SK-N-SH (cell line): ENCODE data around the gene PAPOLG. TPM values are rescaled to one million over a fixed set of nuclear protein-coding genes. Genes with fewer than 3 reads are reported as not detected.
A peak's percentile ranks its signal among the peaks of the same experiment; 100 is the strongest.

Experiments used
- CTCF ChIA-PET: fragments of 300-600, 350-600 bp; formaldehyde crosslinking; extraction: SDS; loops from one replicate; lab custom pipeline; 2021; lab: Yijun Ruan, JAX
- POLR2A ChIA-PET: fragments of 350-600 bp; sonication (Branson Sonifier 250); formaldehyde crosslinking; extraction: SDS; loops from one replicate; lab custom pipeline; 2020; ENCODE audit warnings: antibody characterized with exemption, inconsistent platforms; lab: Yijun Ruan, JAX
- DNase-seq: peaks from one replicate; pipeline ENCODE4 v3.0.0; 2012
- H2AFZ ChIP-seq: fragments of 200-600 bp; sonication (generic); 2 replicates; pipeline ENCODE4 v1.8.1; 2016; ENCODE audit warnings: antibody characterized with exemption, mild to moderate bottlenecking, low read depth
- H3F3A ChIP-seq: fragments of 200-600 bp; sonication (generic); replicated peaks from 2 replicates; pipeline ENCODE3; 2016; ENCODE audit warnings: antibody characterized with exemption, mild to moderate bottlenecking; ENCODE audit not compliant: insufficient read depth
- H3K27ac ChIP-seq, 2 experiments: fragments of 200-500 bp in 1 of 2; fragments of 200-600 bp in 1 of 2; sonication (Bioruptor generic) in 1 of 2; sonication (generic), shearing (Covaris generic) in 1 of 2; 2 replicates each; pipeline versions ENCODE4 v1.5.1 to v1.6.1; 2014 to 2016; ENCODE audit warnings: low read depth in 2 of 2, inconsistent platforms in 1 of 2, low read length in 1 of 2, mild to moderate bottlenecking in 1 of 2, mixed read lengths in 1 of 2
- H3K27me3 ChIP-seq: fragments of 200-600 bp; sonication (generic), shearing (Covaris generic); 2 replicates; pipeline ENCODE4 v1.6.1; 2016; ENCODE audit warnings: mixed run types; ENCODE audit not compliant: insufficient read depth
- H3K36me3 ChIP-seq, 2 experiments: fragments of 200-500 bp in 1 of 2; fragments of 200-600 bp in 1 of 2; sonication (Bioruptor generic) in 1 of 2; sonication (generic) in 1 of 2; replicated peaks in 1 of 2; 2 replicates each; pipeline versions ENCODE3 to v1.5.1; 2014 to 2016; ENCODE audit warnings: low read length in 1 of 2, mild to moderate bottlenecking in 1 of 2; ENCODE audit not compliant: insufficient read depth in 2 of 2, control insufficient read depth in 1 of 2
- H3K4me1 ChIP-seq, 2 experiments: fragments of 200-500 bp in 1 of 2; fragments of 200-600 bp in 1 of 2; sonication (Bioruptor generic) in 1 of 2; sonication (generic), shearing (Covaris generic) in 1 of 2; 2 replicates each; pipeline versions ENCODE4 v1.5.1 to v1.6.1; 2014 to 2016; ENCODE audit warnings: low read depth in 1 of 2, low read length in 1 of 2, mixed run types in 1 of 2; ENCODE audit not compliant: insufficient read depth in 2 of 2, control insufficient read depth in 1 of 2
- H3K4me2 ChIP-seq: fragments of 200-600 bp; sonication (generic), shearing (Covaris generic); 2 replicates; pipeline ENCODE4 v1.6.1; 2017; ENCODE audit warnings: mixed run types
- H3K4me3 ChIP-seq, 2 experiments: fragments of 200-500 bp in 1 of 2; fragments of 200-600 bp in 1 of 2; sonication (Bioruptor generic) in 1 of 2; sonication (generic), shearing (Covaris generic) in 1 of 2; 2 replicates each; pipeline versions ENCODE4 v1.5.1 to v1.8.1; 2014 to 2016; ENCODE audit warnings: low read depth in 2 of 2, inconsistent platforms in 1 of 2, low read length in 1 of 2, mild to moderate bottlenecking in 1 of 2, mixed read lengths in 1 of 2, moderate library complexity in 1 of 2
- H3K79me2 ChIP-seq: fragments of 200-600 bp; sonication (generic); 2 replicates; pipeline ENCODE4 v1.8.1; 2017; ENCODE audit warnings: mild to moderate bottlenecking; ENCODE audit not compliant: insufficient read depth
- H3K9ac ChIP-seq: fragments of 200-600 bp; sonication (generic); 2 replicates; pipeline ENCODE4 v1.6.1; 2017; ENCODE audit warnings: mixed run types
- H3K9me2 ChIP-seq: fragments of 200-600 bp; sonication (generic); 2 replicates; pipeline ENCODE4 v1.6.1; 2017; ENCODE audit warnings: mixed run types
- H3K9me3 ChIP-seq: fragments of 200-600 bp; sonication (generic); 2 replicates; pipeline ENCODE4 v1.6.1; 2017; ENCODE audit warnings: mixed run types, mild to moderate bottlenecking, moderate library complexity
- H4K20me1 ChIP-seq: fragments of 200-600 bp; sonication (generic); 2 replicates; pipeline ENCODE4 v1.6.1; 2017; ENCODE audit warnings: mild to moderate bottlenecking, mixed run types; ENCODE audit not compliant: insufficient read depth
- ELF1 ChIP-seq: IDR thresholded peaks from 2 replicates; pipeline ENCODE4 v1.4.0; 2012
- EP300 ChIP-seq, 2 experiments: IDR thresholded peaks; 2 replicates each; pipeline versions ENCODE4 v1.4.0 to v1.6.1; 2012; ENCODE audit warnings: borderline replicate concordance in 1 of 2, low read depth in 1 of 2, low read length in 1 of 2
- FOSL2 ChIP-seq: IDR thresholded peaks from 2 replicates; pipeline ENCODE4 v1.4.0; 2012; ENCODE audit warnings: low read depth, mild to moderate bottlenecking, moderate library complexity, borderline replicate concordance
- GATA2 ChIP-seq: sonication (generic); formaldehyde crosslinking; IDR thresholded peaks from 2 replicates; pipeline ENCODE4 v1.5.0; 2020; ENCODE audit warnings: mild to moderate bottlenecking, missing genetic modification reagents
- IRF3 ChIP-seq: fragments of 150-350 bp; IDR thresholded peaks from 2 replicates; pipeline ENCODE4 v1.6.1; 2016; ENCODE audit warnings: mild to moderate bottlenecking, low read depth, low read length
- MAX ChIP-seq: IDR thresholded peaks from 2 replicates; pipeline ENCODE4 v1.4.0; 2012; ENCODE audit warnings: low read depth
- PBX3 ChIP-seq: IDR thresholded peaks from 2 replicates; pipeline ENCODE4; 2012
- RAD21 ChIP-seq: IDR thresholded peaks from 2 replicates; pipeline ENCODE4 v1.6.1; 2012; ENCODE audit warnings: mild to moderate bottlenecking, low read length
- RCOR1 ChIP-seq: fragments of 150-350 bp; IDR thresholded peaks from 2 replicates; pipeline ENCODE4 v1.6.1; 2017; ENCODE audit warnings: antibody characterized with exemption, low read length
- REST ChIP-seq: IDR thresholded peaks from 2 replicates; pipeline ENCODE4 v1.6.1; 2012; ENCODE audit warnings: mild to moderate bottlenecking, low read depth, low read length, moderate library complexity
- RXRA ChIP-seq: IDR thresholded peaks from 2 replicates; pipeline ENCODE4 v1.4.0; 2012; ENCODE audit warnings: low read depth, mild to moderate bottlenecking, borderline replicate concordance
- SMC3 ChIP-seq: IDR thresholded peaks from 2 replicates; pipeline ENCODE4 v1.6.1; 2012; ENCODE audit warnings: low read depth, low read length, improper control_type of control experiment
- TCF12 ChIP-seq: IDR thresholded peaks from 2 replicates; pipeline ENCODE4 v1.4.0; 2012
- WGBS: methylation state at CpG from one replicate; pipeline ENCODE4 v1.1.6; 2017; ENCODE audit warnings: low lambda C conversion rate; 5-methylcytosine and 5-hydroxymethylcytosine counted together
- polyA plus RNA-seq, 3 experiments: library from polyadenylated mRNA; depleted of rRNA; stranded (reverse); fragments of >200 nt; gene quantifications; 2 replicates each; pipeline ENCODE4 v1.2.3, GENCODE V29; 2012

PAPOLG gene
- polyA plus RNA-seq, 1 of the 3 experiments (the other 2 are of a cell fraction), result 2.1 TPM

- Histone ChIP-seq H3K4me3 (no peak overlapping the region), H2AFZ (no peak overlapping the region), H3K4me2 (no peak overlapping the region), H3K4me1 (peaks cover 0 to 12% of the 10 kb centered on the region in 2 experiments; a peak in 1 of 4 replicates), H3K9me2 (no peaks in the 10 kb centered on the region), H3K36me3 (no peaks in the 10 kb centered on the region), H3F3A (no peaks in the 10 kb centered on the region), H3K9ac (no peak overlapping the region), H3K27me3 (0 out of 2 replicates have a peak, but pooled peaks cover 4% of the 10 kb centered on the region), H4K20me1 (no peaks in the 10 kb centered on the region), H3K9me3 (no peaks in the 10 kb centered on the region), H3K79me2 (no peaks in the 10 kb centered on the region), H3K27ac (no peak overlapping the region)
- DNase-seq, result peak; percentile 20
- ChIA-PET POLR2A (interaction anchor here (1.2 kb wide), 1 partner anchor 10 kb away, joined by 7 read pairs; the partner anchor contains the start of gene PAPOLG), CTCF (interaction anchor here (0.9 kb wide), 1 partner anchor 253 kb away, joined by 3 read pairs; no protein-coding TSS in a partner anchor)
- no peak for TF ChIP-seq PBX3
- TF ChIP-seq EP300 (IDR thresholded peaks at IDR 0.05; ENCODE audit: borderline replicate concordance in 1 of 2, low read depth in 1 of 2, low read length in 1 of 2), result 0 out of 4 replicates have a peak, but pooled peaks of 1 of the 2 experiments have one; percentile 27
- 46% methylated on average over 7 of the region's 8 CpGs for WGBS
Measured at GRCh38 chr2:60746318-60746717, 9.8 kb upstream of the PAPOLG start.

- no peaks in the 10 kb centered on the region for H3K9me2 ChIP-seq
- WGBS, result 90% methylated on average over 1 of the region's 1 CpG
- no peak overlapping the region for H3K9ac ChIP-seq
- DNase-seq, result no peak
- ChIA-PET CTCF (interaction anchor here (1.9 kb wide), 1 partner anchor 239 kb away, joined by 4 read pairs; no protein-coding TSS in a partner anchor), POLR2A (no interaction called here)
- H3K27me3 ChIP-seq, result no peaks in the 10 kb centered on the region
- peaks cover 0 to 5% of the 10 kb centered on the region in 2 experiments; a peak in 2 of 4 replicates for H3K4me1 ChIP-seq
- peaks cover 42% of the 10 kb centered on the region for H3K79me2 ChIP-seq
- no peaks in the 10 kb centered on the region for H3K9me3 ChIP-seq
- no peak overlapping the region for H3K4me3 ChIP-seq
- peaks cover 32 to 45% of the 10 kb centered on the region in 2 experiments for H3K36me3 ChIP-seq
- no peak for TF ChIP-seq RCOR1
- no peak for TF ChIP-seq REST
- no peak for TF ChIP-seq RXRA
- no peak for TF ChIP-seq IRF3
- TF ChIP-seq ELF1, result no peak
- TF ChIP-seq MAX, result no peak
- no peak for TF ChIP-seq EP300 (IDR thresholded peaks at IDR 0.05; ENCODE audit: borderline replicate concordance in 1 of 2, low read depth in 1 of 2, low read length in 1 of 2)
- TF ChIP-seq RAD21, result no peak
- no peak for TF ChIP-seq GATA2
- TF ChIP-seq FOSL2, result no peak
- no peak for TF ChIP-seq SMC3
- no peak for TF ChIP-seq TCF12
- H4K20me1 ChIP-seq, result peaks cover 3% of the 10 kb centered on the region; the same call in 1 of the 2 replicates
- H3F3A ChIP-seq, result no peaks in the 10 kb centered on the region
- H2AFZ ChIP-seq, result no peak overlapping the region
- H3K27ac ChIP-seq, result no peak overlapping the region
- no peak overlapping the region for H3K4me2 ChIP-seq
Measured at GRCh38 chr2:60759654-60760053, 3.6 kb downstream of the PAPOLG start.
